ENCODE measurements around the gene FMN2. TPM values are rescaled to one million over a fixed set of nuclear protein-coding genes. Genes with fewer than 3 reads are reported as not detected.

The FMN2 gene
- total RNA-seq, 1 experiment from 2014 or later: not detected

DNA sequence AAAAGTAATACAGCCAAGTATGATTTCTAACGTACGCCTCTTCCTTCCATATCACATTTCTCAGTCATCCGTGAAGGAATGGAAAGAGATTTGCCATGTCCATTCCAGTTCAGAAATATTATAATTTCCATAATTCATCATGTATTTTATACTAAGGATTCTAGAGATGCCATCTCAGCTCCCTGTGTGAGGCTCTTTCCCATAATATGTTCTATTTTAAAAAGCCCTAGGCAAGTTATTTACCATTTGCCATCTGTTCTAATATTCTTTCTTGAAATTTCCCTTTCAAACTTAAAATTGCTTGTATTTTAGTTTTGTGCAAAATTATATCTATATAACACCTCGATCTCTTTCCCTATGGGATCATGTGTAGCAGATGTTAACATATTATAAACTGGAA, 106.7 kb downstream of the FMN2 start:
- ChIA-PET CTCF (no interaction called here), POLR2A (ENCODE audit: unreplicated experiment) (no interaction called here)
- no peaks in the 10 kb centered on the region for H3F3A ChIP-seq (ENCODE audit: insufficient read depth, low read depth)
- intact Hi-C loops (cut with micrococcal nuclease; ENCODE audit: unreplicated experiment): no loop called here
- H3K79me2 ChIP-seq (ENCODE audit: low read depth): no peaks in the 10 kb centered on the region
- no TSS peak for BruUV-seq (replicated peaks)
- H3K4me2 ChIP-seq: no peak overlapping the region
- DNase-seq: no peak
- no peaks in the 10 kb centered on the region for H3K9me2 ChIP-seq (ENCODE audit: insufficient read depth)
- no peaks in the 10 kb centered on the region for H3K4me1 ChIP-seq (replicated peaks; ENCODE audit: insufficient read depth)
- no peak overlapping the region for H3K4me3 ChIP-seq
- H3K27me3 ChIP-seq (ENCODE audit: insufficient read depth, low read depth): no peaks in the 10 kb centered on the region; the same call in none of the 2 replicates
- H4K20me1 ChIP-seq (ENCODE audit: insufficient read depth): no peaks in the 10 kb centered on the region
- H3K36me3 ChIP-seq (ENCODE audit: low read depth): no peaks in the 10 kb centered on the region
- H2AFZ ChIP-seq: no peak overlapping the region
- no peak overlapping the region for H3K27ac ChIP-seq
- H3K9me3 ChIP-seq (ENCODE audit: insufficient read depth, low read depth): no peaks in the 10 kb centered on the region
- TF ChIP-seq, protein P1, sequence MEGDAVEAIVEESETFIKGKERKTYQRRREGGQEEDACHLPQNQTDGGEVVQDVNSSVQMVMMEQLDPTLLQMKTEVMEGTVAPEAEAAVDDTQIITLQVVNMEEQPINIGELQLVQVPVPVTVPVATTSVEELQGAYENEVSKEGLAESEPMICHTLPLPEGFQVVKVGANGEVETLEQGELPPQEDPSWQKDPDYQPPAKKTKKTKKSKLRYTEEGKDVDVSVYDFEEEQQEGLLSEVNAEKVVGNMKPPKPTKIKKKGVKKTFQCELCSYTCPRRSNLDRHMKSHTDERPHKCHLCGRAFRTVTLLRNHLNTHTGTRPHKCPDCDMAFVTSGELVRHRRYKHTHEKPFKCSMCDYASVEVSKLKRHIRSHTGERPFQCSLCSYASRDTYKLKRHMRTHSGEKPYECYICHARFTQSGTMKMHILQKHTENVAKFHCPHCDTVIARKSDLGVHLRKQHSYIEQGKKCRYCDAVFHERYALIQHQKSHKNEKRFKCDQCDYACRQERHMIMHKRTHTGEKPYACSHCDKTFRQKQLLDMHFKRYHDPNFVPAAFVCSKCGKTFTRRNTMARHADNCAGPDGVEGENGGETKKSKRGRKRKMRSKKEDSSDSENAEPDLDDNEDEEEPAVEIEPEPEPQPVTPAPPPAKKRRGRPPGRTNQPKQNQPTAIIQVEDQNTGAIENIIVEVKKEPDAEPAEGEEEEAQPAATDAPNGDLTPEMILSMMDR (conservative IDR thresholded peaks at IDR 0.05): no peak
- no peak for TF ChIP-seq EZH2 (IDR thresholded peaks at IDR 0.05; ENCODE audit: low read depth)

DNA sequence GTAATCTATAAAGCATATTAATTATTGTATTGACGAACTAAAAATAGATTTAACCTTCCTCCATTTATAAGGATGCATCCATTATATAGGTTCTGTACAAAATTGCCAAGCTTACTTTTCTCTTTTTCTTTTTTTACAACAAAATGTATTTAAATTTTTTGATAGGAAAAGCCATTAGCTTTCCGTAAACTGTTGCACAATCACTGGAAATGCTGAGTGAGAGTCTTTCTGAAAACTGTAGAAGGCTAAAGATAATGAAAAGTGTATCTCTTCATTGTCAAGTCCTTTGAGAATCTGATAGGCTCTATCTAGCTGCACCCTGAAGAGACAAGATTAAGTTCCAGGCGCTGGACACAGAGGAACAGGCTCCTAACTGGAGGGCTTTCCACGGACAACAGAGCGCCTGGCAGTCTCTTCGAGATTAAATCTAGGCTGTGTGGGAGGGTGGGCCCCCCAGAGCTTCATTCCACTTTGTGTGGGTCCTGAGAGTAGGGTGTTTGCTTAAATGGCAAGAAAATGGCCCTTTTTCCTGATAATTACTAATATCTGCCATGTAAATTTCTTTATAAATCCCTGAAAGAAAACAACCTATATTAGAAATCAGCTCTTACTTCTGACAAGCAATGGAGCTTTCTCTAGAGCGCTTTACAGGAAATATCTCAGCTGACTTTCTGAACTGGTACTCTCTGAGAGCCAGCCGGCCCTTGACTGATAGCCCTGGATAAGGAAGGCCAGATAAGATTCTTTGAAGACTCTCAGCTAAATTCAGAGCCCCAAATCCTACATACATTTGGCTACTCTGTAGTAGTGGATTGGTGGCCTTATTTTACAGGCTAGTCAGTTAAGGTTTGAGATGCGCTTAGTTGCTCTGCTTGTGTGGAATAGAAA, 108.3 kb downstream of the FMN2 start:
- no peak overlapping the region for H3K27ac ChIP-seq
- no TSS peak for BruUV-seq (replicated peaks)
- intact Hi-C loops (cut with micrococcal nuclease; ENCODE audit: unreplicated experiment): no loop called here
- H3K36me3 ChIP-seq (ENCODE audit: low read depth): no peaks in the 10 kb centered on the region
- ChIA-PET CTCF (no interaction called here), POLR2A (ENCODE audit: unreplicated experiment) (no interaction called here)
- H2AFZ ChIP-seq: no peak overlapping the region
- no peak overlapping the region for H3K4me3 ChIP-seq
- H3K27me3 ChIP-seq (ENCODE audit: insufficient read depth, low read depth): no peaks in the 10 kb centered on the region; the same call in none of the 2 replicates
- no peaks in the 10 kb centered on the region for H3K79me2 ChIP-seq (ENCODE audit: low read depth)
- H3K9me2 ChIP-seq (ENCODE audit: insufficient read depth): no peaks in the 10 kb centered on the region
- no peaks in the 10 kb centered on the region for H4K20me1 ChIP-seq (ENCODE audit: insufficient read depth)
- no peak overlapping the region for H3K4me2 ChIP-seq
- H3K9me3 ChIP-seq (ENCODE audit: insufficient read depth, low read depth): no peaks in the 10 kb centered on the region
- no peak for DNase-seq
- no peaks in the 10 kb centered on the region for H3F3A ChIP-seq (ENCODE audit: insufficient read depth, low read depth)
- no peaks in the 10 kb centered on the region for H3K4me1 ChIP-seq (replicated peaks; ENCODE audit: insufficient read depth)
- no peak for TF ChIP-seq EZH2 (IDR thresholded peaks at IDR 0.05; ENCODE audit: low read depth)
- TF ChIP-seq, protein P1 (conservative IDR thresholded peaks at IDR 0.05): no peak

DNA sequence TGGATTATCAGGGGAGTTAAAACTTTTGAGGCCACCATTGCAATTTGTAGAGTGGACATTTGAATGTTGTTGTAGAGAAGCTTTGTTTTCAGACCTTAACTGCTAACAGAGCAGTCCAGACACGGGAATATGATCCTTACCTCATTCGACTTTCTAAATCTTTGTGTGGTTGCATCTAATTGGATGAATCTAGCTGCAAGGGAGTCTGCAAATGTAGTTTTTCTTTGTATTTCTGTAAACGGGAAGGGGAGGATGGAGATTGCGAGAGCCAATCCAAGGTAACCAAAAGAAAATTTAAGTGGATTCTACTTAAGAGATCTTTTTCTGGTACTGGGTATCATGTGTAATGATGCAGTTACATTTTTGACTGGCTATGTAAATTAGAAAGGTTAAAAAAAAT, 110.2 kb downstream of the FMN2 start:
- Histone ChIP-seq H2AFZ (no peak overlapping the region), H3K4me3 (no peak overlapping the region), H3K4me1 (replicated peaks; ENCODE audit: insufficient read depth) (no peaks in the 10 kb centered on the region), H3K9me2 (ENCODE audit: insufficient read depth) (no peaks in the 10 kb centered on the region), H4K20me1 (ENCODE audit: insufficient read depth) (no peaks in the 10 kb centered on the region), H3K27ac (no peak overlapping the region), H3F3A (ENCODE audit: insufficient read depth, low read depth) (no peaks in the 10 kb centered on the region), H3K9me3 (ENCODE audit: insufficient read depth, low read depth) (no peaks in the 10 kb centered on the region), H3K4me2 (no peak overlapping the region), H3K27me3 (ENCODE audit: insufficient read depth, low read depth) (no peaks in the 10 kb centered on the region; the same call in none of the 2 replicates), H3K36me3 (ENCODE audit: low read depth) (no peaks in the 10 kb centered on the region), H3K79me2 (ENCODE audit: low read depth) (no peaks in the 10 kb centered on the region)
- ChIA-PET CTCF (no interaction called here), POLR2A (ENCODE audit: unreplicated experiment) (no interaction called here)
- BruUV-seq (replicated peaks): no TSS peak
- DNase-seq: no peak
- intact Hi-C loops (cut with micrococcal nuclease; ENCODE audit: unreplicated experiment): no loop called here
- TF ChIP-seq EZH2 (IDR thresholded peaks at IDR 0.05; ENCODE audit: low read depth): no peak
- TF ChIP-seq, protein P1 (conservative IDR thresholded peaks at IDR 0.05): no peak
